Measurements from ENCODE around the gene EXOC2.

DNA sequence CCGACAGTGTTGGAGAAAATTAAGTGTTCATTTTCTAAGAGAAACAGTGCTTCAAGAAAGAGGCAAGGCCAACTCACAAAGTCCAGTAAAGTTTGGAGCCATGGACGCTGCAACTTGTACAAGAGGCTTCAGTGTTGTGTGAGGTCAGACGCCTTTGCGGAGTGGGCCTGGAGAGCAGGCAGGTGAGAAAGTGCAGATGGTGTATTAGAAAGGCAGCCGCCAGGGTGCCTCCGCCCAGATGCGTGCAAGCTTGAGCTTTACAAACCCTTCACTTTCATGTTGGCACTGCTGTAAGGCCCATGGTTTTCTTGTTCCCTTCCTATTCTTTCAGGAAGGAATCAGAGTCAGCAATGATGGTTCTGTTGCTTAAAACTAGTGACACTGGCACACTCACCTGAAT lies 25.4 kb upstream of the EXOC2 start:
- TF ChIP-seq, protein P1, sequence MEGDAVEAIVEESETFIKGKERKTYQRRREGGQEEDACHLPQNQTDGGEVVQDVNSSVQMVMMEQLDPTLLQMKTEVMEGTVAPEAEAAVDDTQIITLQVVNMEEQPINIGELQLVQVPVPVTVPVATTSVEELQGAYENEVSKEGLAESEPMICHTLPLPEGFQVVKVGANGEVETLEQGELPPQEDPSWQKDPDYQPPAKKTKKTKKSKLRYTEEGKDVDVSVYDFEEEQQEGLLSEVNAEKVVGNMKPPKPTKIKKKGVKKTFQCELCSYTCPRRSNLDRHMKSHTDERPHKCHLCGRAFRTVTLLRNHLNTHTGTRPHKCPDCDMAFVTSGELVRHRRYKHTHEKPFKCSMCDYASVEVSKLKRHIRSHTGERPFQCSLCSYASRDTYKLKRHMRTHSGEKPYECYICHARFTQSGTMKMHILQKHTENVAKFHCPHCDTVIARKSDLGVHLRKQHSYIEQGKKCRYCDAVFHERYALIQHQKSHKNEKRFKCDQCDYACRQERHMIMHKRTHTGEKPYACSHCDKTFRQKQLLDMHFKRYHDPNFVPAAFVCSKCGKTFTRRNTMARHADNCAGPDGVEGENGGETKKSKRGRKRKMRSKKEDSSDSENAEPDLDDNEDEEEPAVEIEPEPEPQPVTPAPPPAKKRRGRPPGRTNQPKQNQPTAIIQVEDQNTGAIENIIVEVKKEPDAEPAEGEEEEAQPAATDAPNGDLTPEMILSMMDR (IDR thresholded peaks at IDR 0.05; ENCODE audit: low read depth, low read length) = no peak
- TF ChIP-seq EZH2phosphoT487 (IDR thresholded peaks at IDR 0.05; ENCODE audit: low read depth) = no peak
